Hepatocyte (in vitro differentiated cells): ENCODE results near the gene SCYL3. TPM values are rescaled to one million over a fixed set of nuclear protein-coding genes. Genes with fewer than 3 reads are reported as not detected.
"Not testable (repeated sequence)": the region's sequence is repeated elsewhere in the genome, so short reads cannot be mapped to it uniquely, and the experiment has no call there.

ENCODE experiments used
- DNase-seq: peaks from one replicate; pipeline ENCODE4 v3.0.0-alpha.2; 2016; ENCODE audit warnings: low spot score
- H2AFZ ChIP-seq: fragments of 200-600 bp; sonication (generic); 2 replicates; pipeline ENCODE4 v1.6.0; 2016; ENCODE audit warnings: antibody characterized with exemption, mild to moderate bottlenecking
- H3K27ac ChIP-seq: fragments of 200-600 bp; sonication (generic); 2 replicates; pipeline ENCODE4 v1.5.1; 2016; ENCODE audit warnings: mild to moderate bottlenecking
- H3K27me3 ChIP-seq: fragments of 200-600 bp; sonication (generic); 2 replicates; pipeline ENCODE4 v1.6.1; 2016
- H3K36me3 ChIP-seq: fragments of 200-600 bp; sonication (generic); replicated peaks from 2 replicates; pipeline ENCODE4 v1.5.1; 2016; ENCODE audit warnings: low read depth; ENCODE audit not compliant: insufficient read depth
- H3K4me1 ChIP-seq: fragments of 200-600 bp; sonication (generic); 2 replicates; pipeline ENCODE4 v1.5.1; 2016; ENCODE audit warnings: mild to moderate bottlenecking, moderate library complexity; ENCODE audit not compliant: insufficient read depth
- H3K4me2 ChIP-seq: fragments of 200-600 bp; sonication (generic); 2 replicates; pipeline ENCODE4 v1.6.0; 2016
- H3K4me3 ChIP-seq: fragments of 200-600 bp; sonication (generic); 2 replicates; pipeline ENCODE4 v1.5.1; 2016; ENCODE audit warnings: mild to moderate bottlenecking
- H3K79me2 ChIP-seq: fragments of 200-600 bp; sonication (generic); 2 replicates; pipeline ENCODE4 v1.6.0; 2017; ENCODE audit warnings: mild to moderate bottlenecking
- H3K9me2 ChIP-seq: fragments of 200-600 bp; sonication (generic); replicated peaks from 2 replicates; pipeline ENCODE4 v1.6.0; 2017; ENCODE audit warnings: mild to moderate bottlenecking; ENCODE audit not compliant: insufficient read depth
- H3K9me3 ChIP-seq: fragments of 200-600 bp; sonication (generic); 2 replicates; pipeline ENCODE4 v1.5.1; 2016; ENCODE audit warnings: low read depth, mild to moderate bottlenecking
- H4K20me1 ChIP-seq: fragments of 200-600 bp; sonication (generic); 2 replicates; pipeline ENCODE4 v1.6.0; 2016; ENCODE audit warnings: mild to moderate bottlenecking; ENCODE audit not compliant: insufficient read depth, poor library complexity, severe bottlenecking
- EZH2 ChIP-seq: fragments of 200-600 bp; sonication (generic); IDR thresholded peaks from 2 replicates; pipeline ENCODE4 v1.6.1; 2016; ENCODE audit warnings: antibody characterized with exemption, mild to moderate bottlenecking, borderline replicate concordance
- EZH2phosphoT487 ChIP-seq: fragments of 200-600 bp; sonication (generic); IDR thresholded peaks from one replicate; pipeline ENCODE4 v1.6.1; 2018; ENCODE audit warnings: antibody characterized with exemption, mild to moderate bottlenecking, low read depth, moderate library complexity; ENCODE audit not compliant: unreplicated experiment, severe bottlenecking
- WGBS: methylation state at CpG from one replicate; pipeline ENCODE4 v1.1.6; 2016; ENCODE audit warnings: low lambda C conversion rate; ENCODE audit errors: missing lambda C conversion rate; 5-methylcytosine and 5-hydroxymethylcytosine counted together
- polyA plus RNA-seq: library from polyadenylated mRNA; unstranded; fragments of >200 nt; fragmentation: Nextera tagmentation; extraction: Ambion mirVana; gene quantifications from 2 replicates; pipeline ENCODE4 v1.2.1, GENCODE V29; 2016
- total RNA-seq: library from RNA; depleted of rRNA; stranded (reverse); fragments of >200 nt; gene quantifications from 2 replicates; pipeline ENCODE4 v1.2.3, GENCODE V29; 2014
- TF ChIP-seq, protein P1 (sequence below): fragments of 200-600 bp; sonication (generic); IDR thresholded peaks from 2 replicates; pipeline ENCODE4 v1.5.1; 2016; ENCODE audit warnings: antibody characterized with exemption, mild to moderate bottlenecking; ENCODE audit not compliant: poor library complexity

SCYL3 gene
- total and polyA plus RNA-seq, 2 experiments from 2014 or later, result 4.9 to 7.7 TPM

DNA sequence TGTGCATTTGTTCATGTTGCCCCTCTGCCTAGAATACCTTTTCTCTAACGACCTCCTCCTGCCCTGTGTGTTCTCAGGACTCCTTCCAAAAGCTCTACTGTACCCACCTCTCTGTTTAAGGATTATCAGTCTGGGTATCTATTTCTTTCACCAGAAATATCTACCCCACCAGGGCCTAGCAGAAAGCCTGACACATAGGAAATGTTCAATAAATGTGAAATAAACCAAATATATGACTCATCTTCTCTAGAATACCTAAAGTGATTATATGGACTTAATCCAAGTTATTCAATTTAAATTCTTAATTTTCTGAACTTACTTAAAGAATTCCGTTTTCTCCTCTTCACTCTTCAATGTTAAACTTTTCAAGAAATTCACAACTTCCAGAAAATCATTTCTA is 27.1 kb downstream of the SCYL3 start:
- Histone ChIP-seq H3K9me2 (no peaks in the 10 kb centered on the region), H3K4me2 (no peak overlapping the region), H3K4me1 (no peaks in the 10 kb centered on the region), H3K4me3 (no peak overlapping the region), H2AFZ (no peak overlapping the region), H3K27ac (no peak overlapping the region), H3K9me3 (no peaks in the 10 kb centered on the region), H3K27me3 (no peaks in the 10 kb centered on the region), H4K20me1 (no peaks in the 10 kb centered on the region), H3K36me3 (no peaks in the 10 kb centered on the region), H3K79me2 (no peaks in the 10 kb centered on the region)
- WGBS, result 97% methylated on average over 2 of the region's 2 CpGs
- DNase-seq, result no peak
- TF ChIP-seq EZH2phosphoT487, result no peak
- no peak for TF ChIP-seq EZH2
- TF ChIP-seq, protein P1, sequence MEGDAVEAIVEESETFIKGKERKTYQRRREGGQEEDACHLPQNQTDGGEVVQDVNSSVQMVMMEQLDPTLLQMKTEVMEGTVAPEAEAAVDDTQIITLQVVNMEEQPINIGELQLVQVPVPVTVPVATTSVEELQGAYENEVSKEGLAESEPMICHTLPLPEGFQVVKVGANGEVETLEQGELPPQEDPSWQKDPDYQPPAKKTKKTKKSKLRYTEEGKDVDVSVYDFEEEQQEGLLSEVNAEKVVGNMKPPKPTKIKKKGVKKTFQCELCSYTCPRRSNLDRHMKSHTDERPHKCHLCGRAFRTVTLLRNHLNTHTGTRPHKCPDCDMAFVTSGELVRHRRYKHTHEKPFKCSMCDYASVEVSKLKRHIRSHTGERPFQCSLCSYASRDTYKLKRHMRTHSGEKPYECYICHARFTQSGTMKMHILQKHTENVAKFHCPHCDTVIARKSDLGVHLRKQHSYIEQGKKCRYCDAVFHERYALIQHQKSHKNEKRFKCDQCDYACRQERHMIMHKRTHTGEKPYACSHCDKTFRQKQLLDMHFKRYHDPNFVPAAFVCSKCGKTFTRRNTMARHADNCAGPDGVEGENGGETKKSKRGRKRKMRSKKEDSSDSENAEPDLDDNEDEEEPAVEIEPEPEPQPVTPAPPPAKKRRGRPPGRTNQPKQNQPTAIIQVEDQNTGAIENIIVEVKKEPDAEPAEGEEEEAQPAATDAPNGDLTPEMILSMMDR, result no peak

DNA sequence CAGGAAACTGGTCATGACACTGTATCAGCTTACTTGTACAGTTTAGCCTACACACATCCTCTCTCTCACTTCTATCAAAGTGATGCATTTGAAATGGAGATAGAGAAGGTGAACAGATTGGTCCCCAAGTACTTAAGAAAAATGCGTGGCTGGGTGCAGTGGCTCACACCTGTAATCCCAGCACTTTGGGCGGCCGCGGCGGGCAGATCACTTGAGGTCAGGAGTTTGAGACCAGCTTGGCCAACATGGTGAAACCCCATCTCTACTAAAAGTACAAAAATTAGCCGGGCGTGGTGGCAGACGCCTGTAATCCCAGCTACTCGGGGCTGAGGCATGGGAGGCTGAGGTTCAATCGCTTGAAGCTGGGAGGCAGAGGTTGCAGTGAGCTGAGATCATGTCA is 29.2 kb downstream of the SCYL3 start:
- H3K9me3 ChIP-seq, H3K9me2 ChIP-seq, H3K27me3 ChIP-seq, H3K4me1 ChIP-seq, H3K4me3 ChIP-seq, H3K27ac ChIP-seq, H3K4me2 ChIP-seq, H4K20me1 ChIP-seq, H3K79me2 ChIP-seq, DNase-seq, H2AFZ ChIP-seq, H3K36me3 ChIP-seq: not testable (repeated sequence)
- 95% methylated on average over 10 of the region's 10 CpGs for WGBS

DNA sequence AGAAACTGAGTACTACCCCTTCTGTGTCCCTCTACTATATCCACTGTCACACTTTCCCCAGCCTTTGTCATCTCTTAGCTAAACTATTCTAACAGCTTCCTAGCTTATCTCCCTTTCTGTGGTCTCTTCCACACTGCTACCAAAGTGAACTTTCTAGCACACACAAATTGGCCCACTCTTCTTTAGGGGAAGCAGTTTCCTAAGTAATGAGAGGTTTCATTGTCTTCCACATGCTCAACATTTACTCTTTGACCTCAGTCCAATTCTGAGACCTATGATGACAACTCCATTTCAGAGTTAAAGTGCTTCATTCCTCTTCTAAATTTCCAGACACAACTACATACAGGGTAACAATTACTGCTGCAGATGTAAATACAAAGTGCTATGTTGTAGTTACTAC is 32.9 kb downstream of the SCYL3 start:
- Histone ChIP-seq H3K9me2 (no peaks in the 10 kb centered on the region), H3K4me1 (no peaks in the 10 kb centered on the region), H3K79me2 (no peaks in the 10 kb centered on the region), H4K20me1 (no peaks in the 10 kb centered on the region), H3K27ac (no peak overlapping the region), H3K36me3 (no peaks in the 10 kb centered on the region), H3K27me3 (no peaks in the 10 kb centered on the region), H3K4me2 (no peak overlapping the region), H3K4me3 (no peak overlapping the region), H3K9me3 (no peaks in the 10 kb centered on the region), H2AFZ (no peak overlapping the region)
- TF ChIP-seq EZH2 (no peak), EZH2phosphoT487 (no peak)
- TF ChIP-seq, protein P1, result no peak
- DNase-seq, result no peak

DNA sequence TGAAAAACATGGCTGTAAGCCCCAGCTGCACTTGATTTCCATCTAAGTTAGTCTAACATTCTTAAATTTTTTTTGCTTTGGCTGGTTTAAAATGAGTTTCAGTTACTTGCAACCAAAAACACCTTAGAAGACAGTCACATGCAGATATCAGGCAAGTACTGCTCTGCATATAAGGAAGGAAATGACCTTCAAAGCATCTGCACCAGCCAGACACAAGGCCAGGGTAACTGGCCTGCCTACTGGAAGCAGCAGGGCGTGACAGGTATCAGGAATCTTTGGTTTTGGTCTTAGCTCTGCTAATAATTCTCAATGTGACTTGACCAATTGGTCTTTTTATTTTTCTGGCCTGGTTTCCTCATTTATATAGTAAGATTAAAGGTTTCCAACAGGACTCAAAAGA is 33.5 kb downstream of the SCYL3 start:
- TF ChIP-seq EZH2, result no peak
- TF ChIP-seq, protein P1, result no peak
- no peaks in the 10 kb centered on the region for H4K20me1 ChIP-seq
- no peak overlapping the region for H3K27ac ChIP-seq
- H3K4me2 ChIP-seq, result no peak overlapping the region
- no peaks in the 10 kb centered on the region for H3K27me3 ChIP-seq
- no peak overlapping the region for H3K4me3 ChIP-seq
- WGBS, result 92% methylated on average over 1 of the region's 1 CpG
- no peak for DNase-seq
- H3K36me3 ChIP-seq, result no peaks in the 10 kb centered on the region
- H3K79me2 ChIP-seq, result no peaks in the 10 kb centered on the region
- no peak overlapping the region for H2AFZ ChIP-seq
- H3K9me3 ChIP-seq, result no peaks in the 10 kb centered on the region
- no peaks in the 10 kb centered on the region for H3K9me2 ChIP-seq
- no peaks in the 10 kb centered on the region for H3K4me1 ChIP-seq
